ENCODE data around the gene NOTCH1.

Gene NOTCH1

DNA sequence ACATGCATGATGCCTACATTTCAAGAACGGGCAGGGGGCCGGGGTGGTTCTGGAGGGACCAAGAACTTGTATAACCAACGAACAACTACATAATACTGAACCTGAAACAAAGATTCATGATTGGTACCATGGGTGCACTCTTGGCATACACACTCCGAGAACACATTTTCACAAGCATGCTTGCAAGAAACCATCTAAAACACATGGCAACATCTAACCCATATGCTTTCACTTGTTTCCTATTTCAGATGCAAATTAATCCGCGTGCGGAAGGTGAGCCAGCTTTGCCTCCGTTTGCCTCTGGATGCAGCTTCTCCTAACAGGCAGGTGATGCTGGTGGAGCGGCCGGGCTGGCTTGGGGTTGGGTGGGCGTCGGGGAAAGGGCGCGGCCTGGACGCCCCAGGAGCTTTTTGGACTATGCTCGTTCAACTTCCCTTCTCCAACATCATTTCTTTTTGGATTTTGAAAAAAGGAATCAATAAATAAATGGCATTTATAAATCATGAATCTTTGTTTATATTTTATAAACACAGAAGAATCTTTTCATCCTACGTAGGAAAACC lies 50.5 kb downstream of the NOTCH1 start:
- TF ChIP-seq CTCF (IDR thresholded peaks at IDR 0.05) = no peak
- DNase-seq (ENCODE audit: low spot score) = no peak
- no peak overlapping the region for H3K27ac ChIP-seq
- no peak overlapping the region for H3K4me3 ChIP-seq

DNA sequence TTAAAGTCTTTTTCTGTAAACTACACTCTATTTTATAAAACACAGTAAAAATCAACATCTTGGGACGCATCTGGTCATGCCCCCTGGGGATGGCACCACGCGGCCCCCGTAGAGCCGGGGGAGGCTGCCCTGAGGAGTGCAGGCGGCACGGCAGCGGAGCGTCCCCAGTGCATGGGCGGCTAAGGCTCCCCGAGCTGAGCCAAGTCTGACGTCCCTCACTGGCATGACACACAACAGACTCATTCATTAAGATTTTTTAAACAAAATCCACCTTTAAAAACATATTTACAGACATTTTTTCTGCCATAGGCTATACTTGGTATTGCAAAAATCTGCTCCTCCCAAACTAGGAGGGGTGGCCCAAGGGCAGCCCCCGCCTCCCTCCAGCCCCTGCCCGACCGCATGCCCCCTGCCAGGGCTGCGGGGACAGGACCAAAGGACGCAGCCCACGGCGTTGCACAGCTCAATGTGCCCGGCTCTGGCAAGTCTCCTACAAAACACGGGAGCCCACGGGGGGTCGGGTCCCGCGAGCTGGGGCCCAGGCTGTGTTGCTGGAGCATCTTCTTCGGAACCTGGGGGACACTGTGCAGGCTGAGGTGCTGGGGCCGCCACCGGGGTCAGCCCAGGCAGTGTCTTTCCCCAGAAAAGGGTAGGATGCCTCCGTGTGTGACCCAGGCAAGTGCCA lies 51.2 kb downstream of the NOTCH1 start:
- no peak for TF ChIP-seq CTCF (IDR thresholded peaks at IDR 0.05)
- Histone ChIP-seq H3K27ac (no peak overlapping the region), H3K4me3 (no peak overlapping the region)
- DNase-seq (ENCODE audit: low spot score) = no peak

DNA sequence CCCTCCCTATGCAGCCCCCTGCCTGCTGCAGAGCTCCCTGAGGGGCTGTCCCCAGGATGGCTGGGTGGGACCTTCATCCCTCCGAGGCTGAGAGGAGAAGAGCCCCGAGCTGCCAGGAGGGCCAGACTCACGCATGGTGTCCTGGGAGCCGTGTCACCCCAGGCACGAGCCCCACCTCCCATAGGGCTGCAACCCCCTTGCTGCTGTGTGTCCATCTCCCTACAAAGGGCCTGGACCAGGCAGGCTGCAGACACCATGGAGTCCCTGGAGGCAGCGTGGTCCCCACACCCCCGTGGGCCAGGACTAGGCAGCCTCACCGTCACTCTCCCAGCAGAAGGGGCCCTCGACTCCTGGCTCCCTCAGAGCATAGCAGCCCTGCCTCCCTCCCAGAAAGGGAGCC lies 51.8 kb downstream of the NOTCH1 start:
- no peak for TF ChIP-seq CTCF (IDR thresholded peaks at IDR 0.05)
- peak overlapping the region in 1 of 2 donors; percentile 8 for H3K27ac ChIP-seq
- no peak overlapping the region for H3K4me3 ChIP-seq
- DNase-seq (ENCODE audit: low spot score) = no peak

DNA sequence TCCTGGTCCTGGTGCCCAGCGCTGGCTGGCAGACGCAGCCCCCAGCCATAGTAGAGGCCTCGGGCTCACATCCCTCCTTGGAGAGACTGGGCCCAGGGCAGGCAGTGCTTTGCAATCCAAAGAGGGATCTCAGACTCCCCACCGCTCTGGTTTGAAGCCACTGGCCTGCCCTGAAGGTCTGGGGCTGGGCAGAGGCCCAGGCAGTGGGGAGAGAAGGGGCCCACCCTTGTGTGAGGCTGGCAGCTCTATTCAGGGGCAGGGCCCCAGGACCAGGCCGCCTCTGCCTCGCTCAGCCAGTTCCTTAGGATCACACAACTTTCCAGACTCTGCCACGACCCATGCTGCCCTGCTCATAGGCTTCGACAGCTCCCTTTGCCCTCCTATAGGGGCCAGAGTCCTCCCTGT lies 52.3 kb downstream of the NOTCH1 start:
- Histone ChIP-seq H3K27ac (no peak overlapping the region), H3K4me3 (no peak overlapping the region)
- no peak for DNase-seq (ENCODE audit: low spot score)
- no peak for TF ChIP-seq CTCF (IDR thresholded peaks at IDR 0.05)

DNA sequence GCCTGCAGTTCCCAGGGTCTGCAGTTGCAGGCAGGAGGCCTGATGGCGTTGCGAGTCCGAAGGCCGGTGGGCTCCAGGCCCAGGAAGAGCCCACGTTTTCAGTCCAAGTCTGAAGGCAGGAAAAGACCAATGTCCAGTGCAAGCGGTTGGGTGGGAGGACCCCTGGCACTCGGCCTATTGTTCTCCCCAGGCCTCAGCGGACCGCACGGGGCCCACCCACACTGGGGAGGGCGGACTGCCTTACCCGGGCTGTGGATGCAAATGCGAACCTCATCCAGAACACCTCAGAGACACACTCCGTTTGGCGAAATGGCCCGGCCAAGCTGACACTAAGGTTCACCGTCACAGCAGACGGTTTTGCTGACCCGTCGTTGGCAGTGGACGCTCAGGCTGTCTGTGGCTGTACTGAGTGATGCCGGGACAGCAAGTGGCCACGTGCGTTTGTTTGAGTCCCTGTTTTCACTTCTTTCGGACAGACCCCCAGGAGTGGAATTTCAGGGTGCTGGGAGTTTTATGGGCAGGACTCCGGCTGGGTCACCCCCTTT lies 52.8 kb downstream of the NOTCH1 start:
- Histone ChIP-seq H3K4me3 (no peak overlapping the region), H3K27ac (no peak overlapping the region)
- no peak for DNase-seq (ENCODE audit: low spot score)
- no peak for TF ChIP-seq CTCF (IDR thresholded peaks at IDR 0.05)

DNA sequence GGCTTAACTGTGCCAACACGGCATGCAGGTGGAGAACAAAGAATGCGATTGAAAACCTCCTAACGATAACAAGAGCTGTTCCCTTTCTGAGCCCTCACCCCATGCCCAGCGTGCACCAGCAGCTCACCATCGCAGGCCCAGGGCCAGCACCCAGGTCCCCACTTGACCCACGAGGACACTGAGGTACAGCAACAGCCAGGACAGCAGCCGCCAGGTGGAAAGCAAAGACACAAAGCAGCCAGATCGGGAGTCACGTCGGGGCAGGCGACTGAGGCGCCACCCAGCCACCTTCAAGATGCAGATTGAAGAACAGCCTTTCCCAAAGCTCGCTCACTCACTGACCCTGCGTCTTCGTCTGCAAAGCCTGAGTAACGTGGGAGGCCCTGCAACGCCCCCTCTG lies 56.1 kb downstream of the NOTCH1 start:
- TF ChIP-seq CTCF (IDR thresholded peaks at IDR 0.05) = no peak
- H3K27ac ChIP-seq = no peak overlapping the region
- DNase-seq (ENCODE audit: low spot score) = no peak
- H3K4me3 ChIP-seq = no peak overlapping the region

Measured in coronary artery (tissue), 2 donors.